Stomach (tissue), 4 donors: Measurements from ENCODE around the gene FSTL4.

Source experiments
- POLR2A ChIP-seq, 4 donors: fragments of 450-650 bp; IDR thresholded peaks; one replicate each; pipeline ENCODE4 v1.6.1; 2016; ENCODE audit warnings: antibody characterized with exemption in 4 of 4, control low read depth in 2 of 4, mild to moderate bottlenecking in 1 of 4, moderate library complexity in 1 of 4
- POLR2AphosphoS5 ChIP-seq, 3 donors: sonication (generic); formaldehyde crosslinking; IDR thresholded peaks; one replicate each; pipeline ENCODE4 v1.6.1; 2016; ENCODE audit warnings: antibody characterized with exemption in 3 of 3
- TF ChIP-seq, protein P1 (sequence below), 7 experiments: fragments of 450-650 bp in 4 of 7; fragments of 200-600 bp in 3 of 7; sonication (generic) in 3 of 7; IDR thresholded peaks; one replicate each; pipeline ENCODE4 v1.5.1; 2016 to 2019; ENCODE audit warnings: antibody characterized with exemption in 7 of 7, control low read depth in 2 of 7, mild to moderate bottlenecking in 1 of 7

DNA sequence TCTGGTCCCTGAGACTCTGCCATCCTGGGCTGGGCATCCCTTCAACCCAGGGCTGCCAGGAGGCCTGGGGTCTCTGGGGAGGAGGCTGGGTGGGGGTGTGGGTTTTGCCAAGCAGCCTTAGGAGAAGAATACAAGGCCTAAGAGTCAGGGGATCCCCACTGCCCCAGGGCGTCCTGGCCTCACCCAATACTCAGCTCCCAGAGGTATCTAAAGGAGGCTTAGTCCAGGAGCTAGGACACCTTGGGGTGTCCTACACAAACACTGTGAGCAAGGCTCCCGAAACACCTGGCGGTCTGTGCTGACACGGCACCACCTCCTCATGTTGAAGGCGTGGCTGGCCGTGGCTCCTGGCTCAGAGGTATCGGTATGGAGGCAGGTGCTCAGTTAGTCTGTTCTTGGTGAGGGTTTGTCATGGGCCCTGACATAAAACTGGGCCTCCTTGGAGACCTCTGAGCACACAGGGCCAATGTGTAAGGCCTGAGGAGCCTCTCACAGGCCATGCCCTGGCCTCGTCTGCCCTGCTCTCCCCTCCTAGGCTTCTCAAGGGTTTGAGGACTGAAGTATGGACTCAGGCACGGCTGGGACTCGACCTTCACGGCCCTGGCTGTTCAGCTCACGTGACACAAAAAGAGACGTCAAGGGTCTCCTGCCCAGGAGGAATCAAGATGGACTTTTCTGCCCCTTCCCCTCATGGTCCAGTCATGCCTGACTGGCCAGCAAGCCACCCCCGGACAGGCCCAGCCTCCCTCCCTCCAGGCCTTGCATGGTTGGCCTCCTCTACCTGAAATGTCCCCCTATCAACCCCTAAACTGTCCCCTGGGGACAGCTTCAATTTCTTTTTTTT, 277.3 kb downstream of the FSTL4 start:
- TF ChIP-seq, protein P1, sequence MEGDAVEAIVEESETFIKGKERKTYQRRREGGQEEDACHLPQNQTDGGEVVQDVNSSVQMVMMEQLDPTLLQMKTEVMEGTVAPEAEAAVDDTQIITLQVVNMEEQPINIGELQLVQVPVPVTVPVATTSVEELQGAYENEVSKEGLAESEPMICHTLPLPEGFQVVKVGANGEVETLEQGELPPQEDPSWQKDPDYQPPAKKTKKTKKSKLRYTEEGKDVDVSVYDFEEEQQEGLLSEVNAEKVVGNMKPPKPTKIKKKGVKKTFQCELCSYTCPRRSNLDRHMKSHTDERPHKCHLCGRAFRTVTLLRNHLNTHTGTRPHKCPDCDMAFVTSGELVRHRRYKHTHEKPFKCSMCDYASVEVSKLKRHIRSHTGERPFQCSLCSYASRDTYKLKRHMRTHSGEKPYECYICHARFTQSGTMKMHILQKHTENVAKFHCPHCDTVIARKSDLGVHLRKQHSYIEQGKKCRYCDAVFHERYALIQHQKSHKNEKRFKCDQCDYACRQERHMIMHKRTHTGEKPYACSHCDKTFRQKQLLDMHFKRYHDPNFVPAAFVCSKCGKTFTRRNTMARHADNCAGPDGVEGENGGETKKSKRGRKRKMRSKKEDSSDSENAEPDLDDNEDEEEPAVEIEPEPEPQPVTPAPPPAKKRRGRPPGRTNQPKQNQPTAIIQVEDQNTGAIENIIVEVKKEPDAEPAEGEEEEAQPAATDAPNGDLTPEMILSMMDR (IDR thresholded peaks at IDR 0.05), result no peak
- TF ChIP-seq POLR2A (IDR thresholded peaks at IDR 0.05), result no peak
- TF ChIP-seq POLR2AphosphoS5 (IDR thresholded peaks at IDR 0.05), result no peak
